Mesendoderm (in vitro differentiated cells): Measurements from ENCODE around the gene BTBD7.

Experiments used
- DNase-seq: peaks from one replicate; pipeline ENCODE4 v3.0.0; 2013
- H2AK5ac ChIP-seq: 2 replicates; pipeline ENCODE4 v1.6.1; 2013; ENCODE audit warnings: low read length, inconsistent platforms
- H2BK120ac ChIP-seq: 2 replicates; pipeline ENCODE4 v1.6.1; 2013; ENCODE audit warnings: low read depth, mild to moderate bottlenecking, low read length, moderate library complexity, mixed read lengths
- H2BK15ac ChIP-seq: replicated peaks from 2 replicates; pipeline ENCODE4 v1.6.1; 2013; ENCODE audit warnings: low read depth, mild to moderate bottlenecking, moderate library complexity
- H2BK5ac ChIP-seq: 2 replicates; pipeline ENCODE4 v1.6.1; 2013; ENCODE audit warnings: low read length, inconsistent platforms
- H3K18ac ChIP-seq: 2 replicates; pipeline ENCODE4 v1.6.1; 2013; ENCODE audit warnings: mild to moderate bottlenecking, low read length, mixed read lengths
- H3K23ac ChIP-seq: one replicate; pipeline ENCODE4 v1.6.1; 2013; ENCODE audit warnings: low read length
- H3K27ac ChIP-seq: 2 replicates; pipeline ENCODE4 v1.5.1; 2013; ENCODE audit warnings: low read depth, mild to moderate bottlenecking, inconsistent platforms, low read length, moderate library complexity
- H3K27me3 ChIP-seq: 2 replicates; pipeline ENCODE4 v1.6.1; 2013; ENCODE audit warnings: low read length, control low read depth, mild to moderate bottlenecking, inconsistent platforms; ENCODE audit not compliant: insufficient read depth, poor library complexity
- H3K36me3 ChIP-seq: 2 replicates; pipeline ENCODE4 v1.6.1; 2013; ENCODE audit warnings: low read length, inconsistent platforms; ENCODE audit not compliant: control insufficient read depth, insufficient read depth
- H3K4ac ChIP-seq: one replicate; pipeline ENCODE4 v1.6.1; 2013; ENCODE audit warnings: low read depth, mild to moderate bottlenecking, low read length, moderate library complexity
- H3K4me1 ChIP-seq: 2 replicates; pipeline ENCODE4 v1.6.1; 2013; ENCODE audit warnings: low read depth, low read length, inconsistent platforms; ENCODE audit not compliant: control insufficient read depth
- H3K4me2 ChIP-seq: 2 replicates; pipeline ENCODE4 v1.6.1; 2013; ENCODE audit warnings: low read length
- H3K4me3 ChIP-seq: 2 replicates; pipeline ENCODE4 v1.5.1; 2013; ENCODE audit warnings: mild to moderate bottlenecking, low read length
- H3K56ac ChIP-seq: one replicate; pipeline ENCODE4 v1.6.1; 2013; ENCODE audit warnings: low read length
- H3K79me1 ChIP-seq: 2 replicates; pipeline ENCODE4 v1.6.1; 2013; ENCODE audit warnings: low read length, inconsistent platforms
- H3K79me2 ChIP-seq: 2 replicates; pipeline ENCODE4 v1.6.1; 2013; ENCODE audit warnings: mild to moderate bottlenecking, low read length; ENCODE audit not compliant: control insufficient read depth, insufficient read depth
- H3K9ac ChIP-seq: 2 replicates; pipeline ENCODE4 v1.6.1; 2013; ENCODE audit warnings: low read length, inconsistent platforms
- H4K5ac ChIP-seq: one replicate; pipeline ENCODE4 v1.6.1; 2013; ENCODE audit warnings: low read length
- H4K8ac ChIP-seq: one replicate; pipeline ENCODE4 v1.6.1; 2013; ENCODE audit warnings: low read depth, mild to moderate bottlenecking, control low read depth, low read length, moderate library complexity
- WGBS: extraction: QIAGEN DNeasy Blood & Tissue Kit; methylation state at CpG from one replicate; pipeline ENCODE4 v1.1.7; 2013; ENCODE audit warnings: low lambda C conversion rate, missing lambda C conversion rate; ENCODE audit not compliant: insufficient coverage; ENCODE audit errors: extremely low coverage; 5-methylcytosine and 5-hydroxymethylcytosine counted together

Gene BTBD7

DNA sequence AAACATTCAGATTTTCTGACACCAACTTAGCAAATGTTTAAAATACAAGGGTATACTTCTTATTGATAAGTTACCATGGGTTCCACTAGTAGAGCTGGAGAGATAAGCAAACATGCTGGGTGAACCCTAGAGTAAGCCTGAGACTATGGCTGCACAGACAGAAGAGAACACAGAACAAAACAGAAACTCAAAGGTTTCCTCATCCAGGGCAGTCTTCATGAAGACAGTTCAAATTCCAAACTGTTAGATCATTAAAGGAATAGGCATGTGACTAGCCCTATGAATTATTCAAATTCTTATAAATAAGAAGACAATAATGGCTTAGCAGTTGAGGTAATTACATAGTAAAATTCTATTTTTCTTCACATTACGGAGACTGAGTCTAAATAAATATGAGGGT lies 28.1 kb downstream of the BTBD7 start:
- no peak overlapping the region for H4K5ac ChIP-seq
- no peaks in the 10 kb centered on the region for H3K27me3 ChIP-seq
- H3K9ac ChIP-seq: no peak overlapping the region
- H2BK15ac ChIP-seq: no peak overlapping the region
- no peak overlapping the region for H2AK5ac ChIP-seq
- no peak overlapping the region for H3K4me2 ChIP-seq
- no peak overlapping the region for H3K56ac ChIP-seq
- H3K79me2 ChIP-seq: peaks cover 32% of the 10 kb centered on the region
- H3K27ac ChIP-seq: no peak overlapping the region
- no peak overlapping the region for H3K4ac ChIP-seq
- no peak overlapping the region for H2BK5ac ChIP-seq
- no CpG with 5 or more reads among the region's 1 CpG for WGBS
- no peak overlapping the region for H2BK120ac ChIP-seq
- H4K8ac ChIP-seq: no peak overlapping the region
- H3K36me3 ChIP-seq: no peaks in the 10 kb centered on the region
- no peak overlapping the region for H3K18ac ChIP-seq
- H3K79me1 ChIP-seq: peaks cover 15% of the 10 kb centered on the region
- no peak for DNase-seq
- no peak overlapping the region for H3K4me3 ChIP-seq
- peaks cover 11% of the 10 kb centered on the region for H3K4me1 ChIP-seq
- no peak overlapping the region for H3K23ac ChIP-seq

DNA sequence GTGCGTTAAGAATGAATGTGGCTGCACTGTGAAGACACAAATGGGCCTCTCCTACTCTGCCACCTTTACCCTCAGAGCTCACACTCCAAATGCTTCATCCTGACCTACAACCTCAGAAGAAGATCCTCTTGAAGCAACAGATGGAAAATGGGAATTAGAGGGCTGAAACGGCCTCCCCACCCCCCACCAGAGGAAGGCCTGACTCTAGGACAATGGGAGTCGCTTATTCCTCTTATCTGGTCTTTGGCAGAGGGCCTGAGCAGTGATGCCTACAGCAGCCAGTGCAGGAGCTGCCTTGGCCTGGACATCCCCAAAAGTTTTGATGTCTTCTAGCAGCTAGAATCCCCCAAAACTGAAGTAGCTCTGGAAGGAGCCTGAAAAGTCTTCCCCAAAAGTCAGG lies 29.2 kb downstream of the BTBD7 start:
- Histone ChIP-seq H3K4me2 (no peak overlapping the region), H3K27ac (no peak overlapping the region), H2BK120ac (no peak overlapping the region), H3K36me3 (no peaks in the 10 kb centered on the region), H3K4ac (peak overlapping the region; percentile 68), H2BK5ac (no peak overlapping the region), H3K18ac (peak overlapping the region; percentile 13), H3K4me1 (peaks cover 15% of the 10 kb centered on the region), H2AK5ac (no peak overlapping the region), H4K8ac (no peak overlapping the region), H3K9ac (no peak overlapping the region), H3K4me3 (no peak overlapping the region), H4K5ac (no peak overlapping the region), H3K27me3 (no peaks in the 10 kb centered on the region), H3K23ac (no peak overlapping the region), H2BK15ac (no peak overlapping the region), H3K79me2 (peaks cover 40% of the 10 kb centered on the region), H3K56ac (no peak overlapping the region), H3K79me1 (peaks cover 16% of the 10 kb centered on the region)
- no CpG with 5 or more reads among the region's 3 CpGs for WGBS
- peak; percentile 43 for DNase-seq

DNA sequence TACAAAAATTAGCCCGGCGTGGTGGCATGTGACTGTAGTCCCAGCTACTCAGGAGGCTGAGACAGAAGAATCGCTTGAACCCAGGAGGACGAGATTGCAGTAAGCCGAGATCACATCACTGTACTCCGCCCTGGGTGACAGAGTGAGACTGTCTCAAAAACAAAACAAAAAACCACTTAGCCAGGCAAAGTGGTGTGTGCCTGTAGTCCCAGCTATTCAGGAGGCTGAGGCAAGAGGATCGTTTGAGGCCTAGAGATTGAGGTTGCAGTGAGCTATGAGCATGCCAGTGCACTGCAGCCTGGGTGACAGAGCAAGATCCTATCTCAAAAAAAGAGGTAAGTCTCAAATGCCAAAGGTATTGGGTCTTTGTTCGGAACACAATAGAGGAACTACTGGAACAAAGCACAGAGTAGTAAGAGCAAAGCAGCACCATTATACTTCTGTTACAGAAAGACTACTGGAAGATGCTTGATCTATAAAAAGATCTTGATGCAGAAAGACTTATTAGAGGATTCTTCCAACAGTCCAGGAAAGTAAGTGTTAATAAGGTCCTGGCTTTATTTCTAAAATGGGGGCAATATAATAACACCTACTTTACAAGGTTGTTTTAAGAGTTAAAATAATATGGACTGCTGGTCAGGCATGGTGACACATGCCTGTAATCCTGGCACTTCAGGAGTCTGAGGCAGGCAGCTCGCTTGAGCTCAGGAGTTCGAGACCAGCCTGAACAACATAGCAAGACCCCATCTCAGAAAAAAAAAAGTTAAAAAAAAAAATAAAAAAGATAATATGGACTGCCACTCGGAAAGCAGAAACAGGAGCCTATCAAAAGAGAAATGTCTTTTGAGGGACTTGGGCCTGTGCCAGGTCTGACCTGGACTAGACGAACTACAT lies 29.9 kb downstream of the BTBD7 start:
- Histone ChIP-seq H4K8ac (no peak overlapping the region), H3K56ac (peak overlapping the region; percentile 73), H3K79me1 (peaks cover 17% of the 10 kb centered on the region), H2BK15ac (no peak overlapping the region), H2BK5ac (no peak overlapping the region), H3K9ac (no peak overlapping the region), H3K4me3 (no peak overlapping the region), H3K4ac (peak overlapping the region; percentile 68), H3K27ac (no peak overlapping the region), H4K5ac (no peak overlapping the region), H3K18ac (no peak overlapping the region), H3K36me3 (no peaks in the 10 kb centered on the region), H3K79me2 (peaks cover 41% of the 10 kb centered on the region), H3K27me3 (no peaks in the 10 kb centered on the region), H3K4me2 (no peak overlapping the region), H2BK120ac (no peak overlapping the region), H2AK5ac (no peak overlapping the region), H3K4me1 (peaks cover 15% of the 10 kb centered on the region), H3K23ac (no peak overlapping the region)
- peak; percentile 56 for DNase-seq
- no CpG with 5 or more reads among the region's 12 CpGs for WGBS

DNA sequence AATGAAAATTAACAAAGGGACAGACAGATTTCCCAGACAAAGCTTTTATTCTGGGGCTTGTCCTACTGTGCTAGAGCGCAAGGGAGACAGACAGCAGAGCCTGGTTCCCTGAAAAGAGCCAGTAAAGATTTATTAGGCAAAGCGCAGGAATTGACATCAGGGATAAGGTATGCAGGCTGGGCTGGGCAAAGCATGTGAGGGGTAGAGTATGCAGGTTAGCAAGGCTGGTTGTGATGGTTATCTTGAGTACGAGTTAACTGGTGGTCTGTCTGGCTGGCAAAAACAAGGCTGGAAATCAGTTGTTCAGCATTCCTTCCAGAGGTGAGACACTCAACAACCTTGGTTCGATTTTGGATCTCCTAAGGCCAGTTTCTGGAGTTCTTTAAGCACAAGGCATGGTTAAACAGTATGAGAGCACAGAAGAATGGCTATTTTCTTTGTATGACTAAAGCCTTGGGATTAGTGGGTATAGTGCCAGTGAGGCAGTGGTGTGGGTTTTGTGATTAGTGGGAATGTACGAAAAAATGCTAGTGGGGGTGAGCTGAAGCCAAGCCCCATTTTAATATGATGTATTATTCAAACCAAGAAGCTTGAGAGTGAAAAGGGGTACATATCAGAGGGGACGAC lies 30.9 kb downstream of the BTBD7 start:
- no CpG with 5 or more reads among the region's 6 CpGs for WGBS
- peak overlapping the region; percentile 46 for H3K56ac ChIP-seq
- no peak overlapping the region for H2BK120ac ChIP-seq
- H4K8ac ChIP-seq: no peak overlapping the region
- H3K79me2 ChIP-seq: peaks cover 36% of the 10 kb centered on the region
- no peaks in the 10 kb centered on the region for H3K27me3 ChIP-seq
- peak overlapping the region; percentile 90 for H3K18ac ChIP-seq
- peaks cover 13% of the 10 kb centered on the region for H3K79me1 ChIP-seq
- no peak overlapping the region for H4K5ac ChIP-seq
- peak overlapping the region; percentile 61 for H3K27ac ChIP-seq
- H3K9ac ChIP-seq: no peak overlapping the region
- no peak overlapping the region for H2AK5ac ChIP-seq
- peaks cover 15% of the 10 kb centered on the region for H3K4me1 ChIP-seq
- no peaks in the 10 kb centered on the region for H3K36me3 ChIP-seq
- DNase-seq: peak; percentile 96
- H3K4me2 ChIP-seq: no peak overlapping the region
- H2BK5ac ChIP-seq: no peak overlapping the region
- H2BK15ac ChIP-seq: peak overlapping the region; percentile 28
- no peak overlapping the region for H3K4ac ChIP-seq
- H3K23ac ChIP-seq: no peak overlapping the region
- H3K4me3 ChIP-seq: no peak overlapping the region

DNA sequence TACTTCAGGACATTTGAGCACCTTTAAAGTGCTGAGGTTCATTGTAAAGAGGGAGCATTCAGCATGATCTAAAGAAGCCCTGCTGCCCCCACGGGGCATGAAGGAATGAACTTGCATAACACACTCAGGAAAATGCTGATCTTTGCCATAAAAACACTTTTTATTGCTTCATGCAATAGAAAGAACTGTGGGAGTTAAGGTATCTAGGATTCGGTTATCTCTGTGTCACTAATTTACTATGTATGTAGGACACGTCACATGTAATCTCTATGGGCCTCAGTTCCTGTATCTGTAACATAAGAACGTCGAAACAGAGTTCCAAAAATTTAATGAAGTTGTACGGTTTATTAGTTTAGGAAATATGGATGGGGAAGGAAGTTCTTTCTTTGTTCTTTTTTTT lies 33.0 kb downstream of the BTBD7 start:
- Histone ChIP-seq H3K27me3 (no peaks in the 10 kb centered on the region), H2BK5ac (no peak overlapping the region), H3K79me2 (peaks cover 31% of the 10 kb centered on the region), H3K4ac (no peak overlapping the region), H4K8ac (peak overlapping the region; percentile 56), H3K23ac (no peak overlapping the region), H3K18ac (peak overlapping the region; percentile 22), H2BK15ac (no peak overlapping the region), H3K4me2 (no peak overlapping the region), H3K79me1 (peaks cover 11% of the 10 kb centered on the region), H3K4me1 (peaks cover 15% of the 10 kb centered on the region), H3K27ac (no peak overlapping the region), H2BK120ac (no peak overlapping the region), H3K9ac (no peak overlapping the region), H3K56ac (no peak overlapping the region), H3K36me3 (no peaks in the 10 kb centered on the region), H4K5ac (no peak overlapping the region), H2AK5ac (no peak overlapping the region), H3K4me3 (no peak overlapping the region)
- no CpG with 5 or more reads among the region's 6 CpGs for WGBS
- no peak for DNase-seq
